Measurements from ENCODE around the gene VSTM4.

Gene VSTM4

GRCh38 chr10:49000437-49001398, 114.6 kb downstream of the VSTM4 start:
- DNase-seq: no peak

GRCh38 chr10:48999346-48999745, 116.0 kb downstream of the VSTM4 start:
- DNase-seq: no peak

GRCh38 chr10:48996329-48996728, 119.0 kb downstream of the VSTM4 start:
- no peak for DNase-seq

GRCh38 chr10:48993627-48994026, 121.7 kb downstream of the VSTM4 start:
- DNase-seq: no peak

DNA sequence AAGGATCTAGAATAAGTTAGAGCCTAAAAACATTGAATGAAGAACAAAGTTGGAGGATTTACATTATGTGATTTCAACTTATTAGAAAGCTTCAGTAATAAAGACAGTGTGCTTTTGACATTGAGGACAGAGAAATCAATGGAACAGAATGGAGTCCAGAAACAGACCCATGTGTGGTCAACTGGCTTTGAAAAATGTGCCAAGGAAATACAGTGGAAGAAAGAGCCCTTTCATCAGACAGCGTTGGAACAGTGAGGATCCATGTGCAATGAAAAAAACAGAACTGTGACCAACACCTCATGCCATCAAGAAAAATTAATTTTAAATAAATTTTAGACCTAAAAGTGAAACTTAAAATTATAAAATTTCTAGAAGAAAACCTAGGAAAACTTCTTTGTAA, 125.1 kb downstream of the VSTM4 start:
- no peak for DNase-seq

GRCh38 chr10:48985621-48986158, 129.6 kb downstream of the VSTM4 start:
- no peak for DNase-seq

DNA sequence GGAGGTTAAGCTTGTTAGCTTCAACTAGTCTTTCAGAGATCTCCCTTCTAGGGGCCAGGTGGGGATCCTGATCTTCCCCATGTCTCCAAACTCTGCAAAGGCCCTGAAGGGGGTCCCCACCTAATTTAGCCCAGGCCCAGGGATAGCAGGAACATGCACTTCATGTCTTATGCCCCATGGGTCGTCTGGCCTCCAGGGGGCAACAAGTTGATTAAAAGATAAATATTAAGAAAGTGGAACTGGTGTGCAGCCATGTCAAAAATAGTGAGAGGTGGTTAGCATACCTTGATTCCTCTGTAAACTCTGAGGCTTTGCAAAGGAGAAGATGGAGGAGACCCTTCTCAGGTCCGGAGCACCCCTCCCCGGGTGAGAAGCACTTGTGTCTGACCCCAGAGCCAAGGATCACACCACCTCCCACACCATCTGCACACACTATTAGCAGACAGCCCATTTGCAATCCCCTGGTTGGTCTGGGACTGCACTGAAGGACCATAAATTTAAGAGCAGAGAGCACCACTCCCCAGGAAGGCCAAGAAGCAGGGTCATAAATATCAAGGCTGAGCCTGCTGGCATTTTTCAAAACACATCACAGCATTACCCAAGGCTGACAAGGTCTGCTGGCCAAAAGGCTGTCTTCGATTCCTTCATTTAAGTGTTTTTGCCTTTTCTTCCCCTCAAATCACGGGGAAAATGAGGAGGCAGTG, 131.5 kb downstream of the VSTM4 start:
- no peak for DNase-seq

GRCh38 chr10:48982584-48982983, 132.7 kb downstream of the VSTM4 start:
- no peak for DNase-seq

- DNase-seq: no peak
These were observed 133.9 kb downstream of the VSTM4 start for GRCh38 chr10:48981310-48981907.

DNA sequence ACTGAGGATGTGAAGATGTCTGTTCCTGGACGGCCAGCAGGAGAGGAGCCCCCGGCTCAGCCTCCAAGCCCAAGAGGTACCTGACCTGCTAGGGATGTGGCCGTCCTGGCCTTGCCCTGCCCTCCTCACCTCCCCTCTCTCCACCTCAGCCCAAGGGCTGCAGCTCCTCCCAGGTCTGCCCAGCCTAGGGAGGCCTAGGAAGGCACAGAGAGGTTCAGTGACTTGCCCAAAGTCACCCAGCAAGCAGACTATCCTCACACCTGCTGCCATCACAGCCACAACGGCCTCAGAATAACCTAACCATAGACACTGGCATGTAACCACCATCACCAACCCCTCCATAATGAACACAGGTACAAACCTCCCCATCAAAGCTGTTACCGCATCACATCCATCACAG, 137.0 kb downstream of the VSTM4 start:
- no peak for DNase-seq

DNA sequence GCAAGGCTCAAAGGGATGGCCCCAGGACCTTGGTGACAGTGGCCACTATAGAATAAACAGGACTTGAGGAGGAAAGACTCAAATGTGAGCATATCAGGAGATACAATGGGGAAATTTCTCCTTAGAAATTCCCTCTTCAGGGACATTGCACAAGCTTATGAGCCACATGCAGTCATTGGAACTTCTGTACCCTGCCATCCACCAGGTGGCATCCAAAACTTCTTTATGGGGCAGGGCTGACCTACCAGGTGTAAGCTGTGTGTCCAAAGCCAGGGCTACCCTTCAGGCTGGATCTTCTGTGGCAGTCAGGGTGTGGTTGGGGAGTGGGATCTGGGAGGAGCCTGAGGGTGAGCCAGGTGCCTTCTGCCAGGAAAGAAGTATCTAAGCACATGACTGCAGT, 139.1 kb downstream of the VSTM4 start:
- DNase-seq: no peak

GRCh38 chr10:48974510-48975156, 140.7 kb downstream of the VSTM4 start:
- no peak for DNase-seq

DNA sequence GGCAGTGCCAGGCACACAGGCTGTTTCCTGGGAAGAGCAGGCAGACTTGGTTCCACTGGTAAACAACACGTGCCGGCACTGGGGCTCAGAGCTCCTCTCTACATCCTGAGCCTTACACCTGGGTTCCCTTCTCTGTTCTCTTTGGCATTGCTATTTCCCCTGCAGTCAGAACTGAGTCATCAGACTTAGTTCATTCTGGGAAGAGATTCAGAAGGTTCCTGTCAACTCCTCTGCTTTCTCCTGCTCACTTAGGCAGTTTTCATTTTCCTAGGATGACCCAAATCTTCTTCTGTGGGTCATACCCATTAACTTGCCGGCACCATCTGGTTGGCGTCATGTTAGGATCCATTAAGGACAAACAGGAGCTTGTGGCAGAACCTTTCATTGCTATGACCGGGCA, 142.3 kb downstream of the VSTM4 start:
- no peak for DNase-seq

DNA sequence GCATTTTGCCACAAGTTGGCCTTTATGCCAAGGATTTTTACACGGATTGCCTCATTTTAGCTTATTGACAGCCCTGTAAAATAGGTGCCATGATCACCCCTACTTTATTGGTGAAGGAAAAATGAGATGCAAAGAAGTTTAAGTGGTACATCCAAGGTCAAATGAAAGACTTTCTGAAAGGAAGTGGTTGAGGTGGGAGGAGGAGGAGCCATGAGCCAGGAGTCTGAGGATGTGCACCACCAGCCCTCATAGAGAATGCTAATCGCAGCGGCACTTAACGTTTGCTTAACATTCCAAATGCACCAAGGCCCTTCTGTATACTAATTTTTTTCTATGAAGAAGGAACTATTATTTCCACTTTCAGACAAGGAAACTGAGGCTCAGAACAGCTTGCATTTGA, 144.7 kb downstream of the VSTM4 start:
- no peak for DNase-seq

DNA sequence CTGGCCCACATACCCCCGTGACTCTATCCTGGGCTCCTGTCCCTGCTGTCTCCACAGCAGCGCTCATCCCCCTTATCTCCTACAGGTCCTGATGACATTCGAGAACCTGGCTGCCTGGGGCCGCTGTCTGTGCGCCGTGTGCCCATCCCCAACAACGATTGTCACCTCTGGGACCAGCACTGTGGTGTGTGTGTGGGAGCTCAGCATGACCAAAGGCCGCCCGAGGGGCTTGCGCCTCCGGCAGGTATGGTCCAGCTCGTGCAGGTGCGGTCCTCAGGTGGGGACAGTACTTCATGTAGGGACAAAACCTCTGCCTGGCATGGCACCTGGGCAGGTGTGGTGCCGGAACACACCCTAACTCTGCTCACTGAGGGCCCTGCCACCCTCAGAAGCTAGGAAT, 145.3 kb downstream of the VSTM4 start:
- DNase-seq: no peak

- DNase-seq: no peak
These were observed 147.3 kb downstream of the VSTM4 start for GRCh38 chr10:48968036-48968435.

- DNase-seq: no peak
These were observed 149.9 kb downstream of the VSTM4 start for GRCh38 chr10:48965460-48965859.

Data from NCI-H1436 treated with DMSO at 0.1 percent for 48 hours (cell line).